BLaER1 treated with 17β-estradiol and CSF1 and Interleukin-3, amounts not matched to agents 10 nM and 100 nM (cell line): ENCODE measurements around the gene PAQR7.
A peak's percentile ranks its signal among the peaks of the same experiment; 100 is the strongest.

Experiments used
- H3K27ac ChIP-seq, 11 experiments: shearing (Covaris generic); formaldehyde crosslinking; 2 replicates each; pipeline ENCODE4 v1.8.1; 2022
- H3K27me3 ChIP-seq, 11 experiments: shearing (Covaris generic); formaldehyde crosslinking; 2 replicates each; pipeline ENCODE4 v1.8.1; 2022
- H3K36me3 ChIP-seq, 11 experiments: shearing (Covaris generic); formaldehyde crosslinking; 2 replicates each; pipeline ENCODE4 v1.8.1; 2022
- H3K4me1 ChIP-seq, 10 experiments: shearing (Covaris generic); formaldehyde crosslinking; 2 replicates each; pipeline ENCODE4 v1.8.1; 2022
- H3K4me2 ChIP-seq, 11 experiments: shearing (Covaris generic); formaldehyde crosslinking; 2 replicates each; pipeline ENCODE4 v1.8.1; 2022
- H3K4me3 ChIP-seq, 10 experiments: shearing (Covaris generic); formaldehyde crosslinking; 2 replicates each; pipeline ENCODE4 v1.8.1; 2022
- H3K9ac ChIP-seq, 11 experiments: shearing (Covaris generic); formaldehyde crosslinking; 2 replicates each; pipeline ENCODE4 v1.8.1; 2022
- H3K9me3 ChIP-seq, 11 experiments: shearing (Covaris generic); formaldehyde crosslinking; replicated peaks in 1 of 11; 2 replicates each; pipeline ENCODE4 v1.8.1; 2022
- H4K20me1 ChIP-seq, 11 experiments: shearing (Covaris generic); formaldehyde crosslinking; 2 replicates each; pipeline ENCODE4 v1.8.1; 2022
- Cebpa-rat ChIP-seq, 11 experiments: shearing (Covaris generic); IDR thresholded peaks; 2 replicates each; pipeline ENCODE4 v1.8.1; 2022

The PAQR7 gene

GRCh38 chr1:25837262-25837875 is 38.1 kb downstream of the PAQR7 start:
- H3K4me3 ChIP-seq = no peak overlapping the region
- H3K9me3 ChIP-seq = peaks cover 6 to 23% (median 15%) of the 10 kb centered on the region in 11 experiments; a peak in 20 of 22 replicates
- no peaks in the 10 kb centered on the region for H3K27me3 ChIP-seq
- no peak overlapping the region for H3K4me2 ChIP-seq
- no peak for TF ChIP-seq Cebpa-rat (IDR thresholded peaks at IDR 0.05)
- H3K9ac ChIP-seq = no peak overlapping the region
- peaks cover 38 to 76% (median 67%) of the 10 kb centered on the region in 11 experiments for H3K36me3 ChIP-seq
- H3K4me1 ChIP-seq = peaks cover 2 to 12% (median 6%) of the 10 kb centered on the region in 10 experiments
- H3K27ac ChIP-seq = no peak overlapping the region
- H4K20me1 ChIP-seq = peaks cover 0 to 10% (median 5%) of the 10 kb centered on the region in 11 experiments; a peak in 9 of 22 replicates

GRCh38 chr1:25836695-25837094 is 38.8 kb downstream of the PAQR7 start:
- no peak for TF ChIP-seq Cebpa-rat (IDR thresholded peaks at IDR 0.05)

GRCh38 chr1:25834894-25835293 is 40.6 kb downstream of the PAQR7 start:
- Histone ChIP-seq H4K20me1 (peaks cover 0 to 23% (median 10%) of the 10 kb centered on the region in 11 experiments; a peak in 9 of 22 replicates), H3K27me3 (no peaks in the 10 kb centered on the region), H3K27ac (no peak overlapping the region), H3K36me3 (peaks cover 61 to 87% (median 85%) of the 10 kb centered on the region in 11 experiments), H3K4me3 (no peak overlapping the region), H3K9me3 (peaks cover 5 to 11% (median 9%) of the 10 kb centered on the region in 11 experiments; a peak in 20 of 22 replicates), H3K4me1 (peaks cover 15 to 29% (median 19%) of the 10 kb centered on the region in 10 experiments), H3K4me2 (no peak overlapping the region), H3K9ac (no peak overlapping the region)
- TF ChIP-seq Cebpa-rat (IDR thresholded peaks at IDR 0.05) = no peak

More at GRCh38 chr1:25836695-25837094, 38.8 kb downstream of the PAQR7 start:
- peaks cover 6 to 23% (median 15%) of the 10 kb centered on the region in 11 experiments; a peak in 20 of 22 replicates for H3K9me3 ChIP-seq
- H4K20me1 ChIP-seq = peaks cover 0 to 14% (median 10%) of the 10 kb centered on the region in 11 experiments; a peak in 9 of 22 replicates
- peaks cover 9 to 15% (median 11%) of the 10 kb centered on the region in 10 experiments for H3K4me1 ChIP-seq
- no peak overlapping the region for H3K4me3 ChIP-seq
- no peak overlapping the region for H3K27ac ChIP-seq
- no peak overlapping the region for H3K9ac ChIP-seq
- no peaks in the 10 kb centered on the region for H3K27me3 ChIP-seq
- no peak overlapping the region for H3K4me2 ChIP-seq
- H3K36me3 ChIP-seq = peaks cover 44 to 83% (median 73%) of the 10 kb centered on the region in 11 experiments

- H3K27ac ChIP-seq = no peak overlapping the region
- no peak for TF ChIP-seq Cebpa-rat (IDR thresholded peaks at IDR 0.05)
These were observed 42.4 kb downstream of the PAQR7 start for GRCh38 chr1:25833158-25833557.

GRCh38 chr1:25832336-25833037 is 43.0 kb downstream of the PAQR7 start:
- no peak for TF ChIP-seq Cebpa-rat (IDR thresholded peaks at IDR 0.05)
- no peak overlapping the region for H3K27ac ChIP-seq

More at GRCh38 chr1:25833158-25833557, 42.4 kb downstream of the PAQR7 start:
- H3K4me3 ChIP-seq = no peak overlapping the region
- H4K20me1 ChIP-seq = peaks cover 0 to 30% (median 10%) of the 10 kb centered on the region in 11 experiments; a peak in 9 of 22 replicates
- H3K27me3 ChIP-seq = no peaks in the 10 kb centered on the region
- H3K9ac ChIP-seq = no peak overlapping the region
- no peak overlapping the region for H3K4me2 ChIP-seq
- H3K36me3 ChIP-seq = peaks cover 75 to 97% (median 91%) of the 10 kb centered on the region in 11 experiments
- no peaks in the 10 kb centered on the region for H3K9me3 ChIP-seq
- H3K4me1 ChIP-seq = peaks cover 15 to 29% (median 19%) of the 10 kb centered on the region in 10 experiments

GRCh38 chr1:25831569-25832196 is 43.8 kb downstream of the PAQR7 start:
- no peaks in the 10 kb centered on the region for H3K9me3 ChIP-seq
- H3K27me3 ChIP-seq = no peaks in the 10 kb centered on the region
- TF ChIP-seq Cebpa-rat (IDR thresholded peaks at IDR 0.05) = no peak
- H4K20me1 ChIP-seq = peaks cover 0 to 25% (median 10%) of the 10 kb centered on the region in 11 experiments; a peak in 10 of 22 replicates
- H3K27ac ChIP-seq = 0 out of 22 replicates have a peak overlapping the region, but pooled peaks of 1 of the 11 experiments have one; percentile 0
- H3K36me3 ChIP-seq = peaks cover 90 to 100% (median 100%) of the 10 kb centered on the region in 11 experiments
- peaks cover 15 to 29% (median 19%) of the 10 kb centered on the region in 10 experiments for H3K4me1 ChIP-seq
- peak overlapping the region; percentile 8 to 60 (median 48) for H3K4me2 ChIP-seq
- H3K9ac ChIP-seq = peak overlapping the region in 3 of 11 experiments; percentile 6 to 21 (median 6); a peak in 2 of 22 replicates
- H3K4me3 ChIP-seq = no peak overlapping the region

More at GRCh38 chr1:25832336-25833037, 43.0 kb downstream of the PAQR7 start:
- Histone ChIP-seq H3K27me3 (no peaks in the 10 kb centered on the region), H3K4me3 (no peak overlapping the region), H4K20me1 (peaks cover 0 to 30% (median 10%) of the 10 kb centered on the region in 11 experiments; a peak in 9 of 22 replicates), H3K4me1 (peaks cover 15 to 29% (median 19%) of the 10 kb centered on the region in 10 experiments), H3K9ac (peak overlapping the region in 3 of 11 experiments; percentile 6 to 21 (median 6); a peak in 2 of 22 replicates), H3K9me3 (no peaks in the 10 kb centered on the region), H3K4me2 (peak overlapping the region; percentile 8 to 60 (median 48)), H3K36me3 (peaks cover 82 to 100% (median 97%) of the 10 kb centered on the region in 11 experiments)

GRCh38 chr1:25829046-25829445 is 46.5 kb downstream of the PAQR7 start:
- Histone ChIP-seq H3K4me3 (no peak overlapping the region), H3K27me3 (no peaks in the 10 kb centered on the region), H3K27ac (no peak overlapping the region), H3K9me3 (no peaks in the 10 kb centered on the region), H3K36me3 (peaks cover 92 to 97% (median 94%) of the 10 kb centered on the region in 11 experiments), H4K20me1 (peaks cover 0 to 42% (median 15%) of the 10 kb centered on the region in 11 experiments; a peak in 15 of 22 replicates), H3K4me1 (peaks cover 15 to 29% (median 19%) of the 10 kb centered on the region in 10 experiments), H3K4me2 (no peak overlapping the region), H3K9ac (no peak overlapping the region)
- no peak for TF ChIP-seq Cebpa-rat (IDR thresholded peaks at IDR 0.05)

GRCh38 chr1:25828491-25828890 is 47.0 kb downstream of the PAQR7 start:
- Histone ChIP-seq H3K4me2 (no peak overlapping the region), H3K9me3 (no peaks in the 10 kb centered on the region), H3K27ac (no peak overlapping the region), H3K27me3 (no peaks in the 10 kb centered on the region), H3K4me1 (peaks cover 15 to 29% (median 19%) of the 10 kb centered on the region in 10 experiments), H3K9ac (no peak overlapping the region), H3K36me3 (peaks cover 92 to 97% (median 94%) of the 10 kb centered on the region in 11 experiments), H4K20me1 (peaks cover 0 to 47% (median 17%) of the 10 kb centered on the region in 11 experiments; a peak in 16 of 22 replicates), H3K4me3 (no peak overlapping the region)
- no peak for TF ChIP-seq Cebpa-rat (IDR thresholded peaks at IDR 0.05)
